K562 (cell line): Measurements from ENCODE around the gene UBE2D3. TPM values are rescaled to one million over a fixed set of nuclear protein-coding genes. Genes with fewer than 3 reads are reported as not detected.

Experiments used
- ATAC-seq: fragments of 200-7000 bp; cut with Tn5 transposase; 3 replicates; pipeline ENCODE4 v1.9.1; 2020; ENCODE audit warnings: moderate library complexity
- BruUV-seq: library from RNA; stranded (reverse); fragments of 400-500 nt; replicated peaks from 2 replicates; lab custom pipeline; 2021; lab: Mats Ljungman, UMichigan
- CTCF ChIA-PET: fragments of 300-600 bp; formaldehyde crosslinking; extraction: SDS; loops from one replicate; lab custom pipeline; 2021; ENCODE audit warnings: low intra/inter-chr PET ratio; lab: Yijun Ruan, JAX
- POLR2A ChIA-PET: fragments of 300-600, 350-650 bp; sonication (Branson Sonifier 250); formaldehyde crosslinking; extraction: SDS; loops from one replicate; lab custom pipeline; 2021; ENCODE audit warnings: antibody characterized with exemption, inconsistent platforms; lab: Yijun Ruan, JAX
- DNase-seq, 4 experiments: peaks; one replicate each; pipeline versions ENCODE4 v3.0.0 to v3.0.0-alpha.2; 2011 to 2018; ENCODE audit warnings: low spot score in 3 of 4, mixed read lengths in 3 of 4; ENCODE audit errors: extremely low read depth in 1 of 4
- FAIRE-seq: peaks from 2 replicates; lab custom pipeline; 2011; peaks lifted over from hg19 to GRCh38; lab: Jason Lieb, UNC
- H2AFZ ChIP-seq: 2 replicates; pipeline ENCODE4 v1.6.0; 2011; ENCODE audit warnings: low read depth, low read length, control low read depth, inconsistent platforms
- H3K27ac ChIP-seq: fragments of 200-600 bp; 3 replicates; pipeline ENCODE4 v1.8.0; 2011; ENCODE audit warnings: low read depth, mild to moderate bottlenecking, control low read depth, inconsistent platforms, low read length, moderate library complexity, mixed read lengths; ENCODE audit errors: extremely low read depth
- H3K27me3 ChIP-seq, 2 experiments: fragments of 300-600 bp in 1 of 2; 2 replicates in 1 of 2; 3 replicates in 1 of 2; pipeline versions ENCODE4 v1.6.0 to v1.8.0; 2011; ENCODE audit warnings: inconsistent platforms in 2 of 2, low read length in 2 of 2, mild to moderate bottlenecking in 1 of 2, mixed read lengths in 1 of 2, moderate library complexity in 1 of 2; ENCODE audit not compliant: control insufficient read depth in 2 of 2, insufficient read depth in 2 of 2
- H3K36me3 ChIP-seq: fragments of 300-600 bp; 3 replicates; pipeline ENCODE4 v1.8.0; 2011; ENCODE audit warnings: mild to moderate bottlenecking, low read length, inconsistent platforms; ENCODE audit not compliant: control insufficient read depth, insufficient read depth
- H3K4me1 ChIP-seq, 2 experiments: fragments of 200-600 bp in 1 of 2; replicated peaks in 1 of 2; 2 replicates in 1 of 2; 3 replicates in 1 of 2; pipeline versions ENCODE4 v1.5.1 to v1.8.0; 2011; ENCODE audit warnings: inconsistent platforms in 2 of 2, low read length in 2 of 2, mild to moderate bottlenecking in 1 of 2, mixed read lengths in 1 of 2, moderate library complexity in 1 of 2; ENCODE audit not compliant: control insufficient read depth in 2 of 2, insufficient read depth in 2 of 2
- H3K4me2 ChIP-seq: 2 replicates; pipeline ENCODE4 v1.6.1; 2011; ENCODE audit warnings: low read length, control low read depth, inconsistent platforms, mixed read lengths; ENCODE audit not compliant: insufficient read depth
- H3K4me3 ChIP-seq: fragments of 200-600 bp; sonication (generic), shearing (Covaris generic); 2 replicates; pipeline ENCODE4 v1.5.1; 2016; ENCODE audit warnings: control low read depth, inconsistent platforms
- H3K79me2 ChIP-seq: fragments of 200-600 bp; 3 replicates; pipeline ENCODE4 v1.8.0; 2011; ENCODE audit warnings: low read length, inconsistent platforms; ENCODE audit not compliant: control insufficient read depth, insufficient read depth
- H3K9ac ChIP-seq, 2 experiments: 2 replicates each; pipeline versions ENCODE4 v1.6.0 to v1.6.1; 2011; ENCODE audit warnings: low read depth in 2 of 2, low read length in 2 of 2, control low read depth in 1 of 2, inconsistent platforms in 1 of 2, mild to moderate bottlenecking in 1 of 2, mixed read lengths in 1 of 2; ENCODE audit not compliant: insufficient read depth in 1 of 2
- H3K9me1 ChIP-seq: one replicate; pipeline ENCODE4 v1.6.0; 2011; ENCODE audit warnings: inconsistent platforms, mild to moderate bottlenecking, low read length, moderate library complexity; ENCODE audit not compliant: control insufficient read depth, insufficient read depth
- H3K9me3 ChIP-seq: replicated peaks from 2 replicates; pipeline ENCODE4 v1.5.1; 2011; ENCODE audit warnings: low read depth, low read length, inconsistent platforms; ENCODE audit not compliant: control insufficient read depth, insufficient read depth
- H4K20me1 ChIP-seq: replicated peaks from 2 replicates; pipeline ENCODE4 v1.6.1; 2011; ENCODE audit warnings: low read length, inconsistent platforms, mixed read lengths; ENCODE audit not compliant: control insufficient read depth, insufficient read depth
- C11orf30 ChIP-seq: fragments of 450-650 bp; IDR thresholded peaks from 2 replicates; pipeline ENCODE4 v1.6.1; 2016; ENCODE audit warnings: low read depth, mild to moderate bottlenecking
- CBX2 ChIP-seq: fragments of 200-600 bp; sonication (generic); IDR thresholded peaks from one replicate; pipeline ENCODE4 v1.6.1; 2012; ENCODE audit warnings: mild to moderate bottlenecking, low read length, inconsistent platforms; ENCODE audit not compliant: insufficient read depth, poor library complexity, severe bottlenecking
- DNMT1 ChIP-seq: fragments of 450-650 bp; IDR thresholded peaks from 2 replicates; pipeline ENCODE4 v1.6.1; 2016; ENCODE audit warnings: antibody characterized with exemption, mild to moderate bottlenecking
- MAFF ChIP-seq: IDR thresholded peaks from 2 replicates; pipeline ENCODE4 v1.6.1; 2012; ENCODE audit warnings: low read length, improper control_type of control experiment
- MAFG ChIP-seq: fragments of 450-650 bp; conservative IDR thresholded peaks from 2 replicates; pipeline ENCODE4 v1.6.1; 2016; ENCODE audit warnings: missing genetic modification characterization, missing compliant biosample characterization
- MAFK ChIP-seq: IDR thresholded peaks from 2 replicates; pipeline ENCODE4 v1.6.1; 2011; ENCODE audit warnings: low read length, improper control_type of control experiment
- THRA ChIP-seq: fragments of 450-650 bp; IDR thresholded peaks from 2 replicates; pipeline ENCODE4 v1.6.1; 2017; ENCODE audit warnings: mild to moderate bottlenecking, moderate library complexity
- ZBTB11 ChIP-seq, 3 experiments: fragments of 200-800 bp in 1 of 3; fragments of 250-450 bp in 1 of 3; fragments of 450-650 bp in 1 of 3; sonication (Bioruptor Pico) in 1 of 3; sonication (Bioruptor generic) in 1 of 3; formaldehyde crosslinking in 1 of 3; IDR thresholded peaks; 2 replicates each; pipeline versions ENCODE4 v1.6.1 to v1.8.0; 2016 to 2022; ENCODE audit warnings: mild to moderate bottlenecking in 2 of 3, missing genetic modification characterization in 2 of 3, missing compliant biosample characterization in 1 of 3, moderate library complexity in 1 of 3
- ZNF316 ChIP-seq: fragments of 450-650 bp; IDR thresholded peaks from 2 replicates; pipeline ENCODE4 v1.6.1; 2016
- ZNF699 ChIP-seq: fragments of 250-450 bp; sonication (Bioruptor Pico); IDR thresholded peaks from 2 replicates; pipeline ENCODE4 v1.8.0; 2021; ENCODE audit warnings: mild to moderate bottlenecking, moderate library complexity; ENCODE audit not compliant: insufficient replicate concordance
- ZNF75A ChIP-seq: fragments of 450-650 bp; formaldehyde crosslinking; IDR thresholded peaks from 2 replicates; pipeline ENCODE4 v1.4.0; 2020; ENCODE audit warnings: mild to moderate bottlenecking
- WGBS: fragments of 100-300 bp; shearing (Covaris generic); methylation state at CpG from one replicate; pipeline ENCODE4 v1.1.6; 2016; ENCODE audit warnings: low coverage, mixed read lengths; ENCODE audit not compliant: insufficient coverage; ENCODE audit errors: missing lambda C conversion rate; 5-methylcytosine and 5-hydroxymethylcytosine counted together
- in situ Hi-C: fragments of 300-500 bp; cut with MboI; formaldehyde crosslinking; loops from 4 replicates; pipeline ENCODE4 v1.15.0; 2018; ENCODE audit warnings: inconsistent platforms, mixed read lengths
- intact Hi-C: fragments of 100-400 bp; cut with micrococcal nuclease; formaldehyde crosslinking; loops from 2 replicates; pipeline ENCODE4 v1.14.2; 2022
- polyA plus RNA-seq, 8 experiments: library from polyadenylated mRNA; depleted of rRNA in 4 of 8; stranded (reverse) in 5 of 8; unstranded in 3 of 8; fragments of >200 nt; fragmentation: Nextera tagmentation in 2 of 8; fragmentation: Illumina TruSeq in 1 of 8; extraction: Ambion mirVana in 2 of 8; extraction: Trizol in 1 of 8; gene quantifications; 2 replicates each; pipeline versions ENCODE4 v1.2.1 to v1.2.3, GENCODE V29; 2011 to 2014; ENCODE audit warnings: inconsistent platforms in 1 of 8, missing spikeins in 1 of 8
- total RNA-seq, 7 experiments: library from RNA; depleted of rRNA in 6 of 7; stranded (reverse); fragments of >200 nt in 6 of 7; fragmentation: Illumina TruSeq in 2 of 7; extraction: Trizol in 2 of 7; gene quantifications; 2 replicates each; pipeline versions ENCODE4 v1.2.1 to v1.2.3, GENCODE V29; 2011 to 2021; ENCODE audit warnings: low replicate concordance in 1 of 7
- TF ChIP-seq, protein P1 (sequence below): fragments of 250-450 bp; sonication (Bioruptor Pico); IDR thresholded peaks from 2 replicates; pipeline ENCODE4 v1.5.0; 2021; ENCODE audit warnings: mild to moderate bottlenecking, borderline replicate concordance

Gene UBE2D3
- total and polyA plus RNA-seq, 9 of the 15 experiments (the other 6 are each of a cell fraction or from before 2014, with no cell fraction given) = 191 to 618 (median 292) TPM

GRCh38 chr4:102761906-102762305 is 65.4 kb downstream of the UBE2D3 start:
- no peak overlapping the region for H3K4me3 ChIP-seq

More at GRCh38 chr4:102761906-102762305, 65.4 kb downstream of the UBE2D3 start:
- Histone ChIP-seq H3K27me3 (no peaks in the 10 kb centered on the region), H2AFZ (no peak overlapping the region), H3K27ac (no peak overlapping the region), H3K9ac (no peak overlapping the region), H3K4me1 (peaks cover 4 to 10% of the 10 kb centered on the region in 2 experiments; a peak in 4 of 5 replicates), H3K36me3 (no peaks in the 10 kb centered on the region), H4K20me1 (no peaks in the 10 kb centered on the region), H3K9me1 (no peaks in the 10 kb centered on the region), H3K79me2 (peaks cover 24% of the 10 kb centered on the region), H3K4me2 (no peak overlapping the region), H3K9me3 (no peaks in the 10 kb centered on the region)
- TF ChIP-seq DNMT1 (no peak), MAFK (peak; percentile 97), CBX2 (no peak), MAFF (peak; percentile 96), ZNF75A (CRISPR knock-in tag) (no peak), MAFG (peak; percentile 94), C11orf30 (peak; percentile 95), THRA (no peak), ZNF316 (peak; percentile 97), ZNF699 (CRISPR knock-in tag) (no peak), ZBTB11 (CRISPR knock-in tag; IDR thresholded peaks at IDR 0.05) (no peak)
- TF ChIP-seq, protein P1, sequence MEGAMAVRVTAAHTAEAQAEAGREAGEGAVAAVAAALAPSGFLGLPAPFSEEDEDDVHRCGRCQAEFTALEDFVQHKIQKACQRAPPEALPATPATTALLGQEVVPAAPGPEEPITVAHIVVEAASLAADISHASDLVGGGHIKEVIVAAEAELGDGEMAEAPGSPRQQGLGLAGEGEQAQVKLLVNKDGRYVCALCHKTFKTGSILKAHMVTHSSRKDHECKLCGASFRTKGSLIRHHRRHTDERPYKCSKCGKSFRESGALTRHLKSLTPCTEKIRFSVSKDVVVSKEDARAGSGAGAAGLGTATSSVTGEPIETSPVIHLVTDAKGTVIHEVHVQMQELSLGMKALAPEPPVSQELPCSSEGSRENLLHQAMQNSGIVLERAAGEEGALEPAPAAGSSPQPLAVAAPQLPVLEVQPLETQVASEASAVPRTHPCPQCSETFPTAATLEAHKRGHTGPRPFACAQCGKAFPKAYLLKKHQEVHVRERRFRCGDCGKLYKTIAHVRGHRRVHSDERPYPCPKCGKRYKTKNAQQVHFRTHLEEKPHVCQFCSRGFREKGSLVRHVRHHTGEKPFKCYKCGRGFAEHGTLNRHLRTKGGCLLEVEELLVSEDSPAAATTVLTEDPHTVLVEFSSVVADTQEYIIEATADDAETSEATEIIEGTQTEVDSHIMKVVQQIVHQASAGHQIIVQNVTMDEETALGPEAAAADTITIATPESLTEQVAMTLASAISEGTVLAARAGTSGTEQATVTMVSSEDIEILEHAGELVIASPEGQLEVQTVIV (CRISPR knock-in tag) = no peak
- 63% methylated on average over 14 of the region's 14 CpGs for WGBS
- POLR2A ChIA-PET = no interaction called here
- CTCF ChIA-PET = no interaction called here
- ATAC-seq = no peak
- no TSS peak for BruUV-seq
- in situ Hi-C loops = no loop called here
- intact Hi-C loops = loop anchor here (5.0 kb wide), 2 partner anchors 65 to 105 kb away; partner anchors contain the start of genes CISD2 and UBE2D3
- FAIRE-seq = no peak
- DNase-seq = no peak
